ENCODE data around the gene ANKRD13D.

GRCh38 chr11:67349036-67349435 is 59.9 kb downstream of the ANKRD13D start:
- TF ChIP-seq CTCF (IDR thresholded peaks at IDR 0.05): no peak
- TF ChIP-seq POLR2A (IDR thresholded peaks at IDR 0.05): no peak
- TF ChIP-seq EP300 (IDR thresholded peaks at IDR 0.05): no peak
